KMS-11 (cell line): ENCODE data around the gene HOXC6.

Experiments
- H2AFZ ChIP-seq: fragments of 200-600 bp; sonication (generic); 2 replicates; pipeline ENCODE4 v1.6.1; 2016; ENCODE audit warnings: antibody characterized with exemption, mixed run types, low read depth
- H3K27ac ChIP-seq: fragments of 200-600 bp; sonication (generic); 2 replicates; pipeline ENCODE4 v1.6.1; 2016; ENCODE audit warnings: mild to moderate bottlenecking, mixed run types
- H3K27me3 ChIP-seq: fragments of 200-600 bp; sonication (generic); 2 replicates; pipeline ENCODE4 v1.6.1; 2017; ENCODE audit warnings: mild to moderate bottlenecking, low read depth, mixed run types, moderate library complexity; ENCODE audit not compliant: insufficient read depth
- H3K36me3 ChIP-seq: fragments of 200-600 bp; sonication (generic); 2 replicates; pipeline ENCODE4 v1.6.1; 2017; ENCODE audit warnings: mild to moderate bottlenecking, mixed run types; ENCODE audit not compliant: insufficient read depth
- H3K4me1 ChIP-seq: fragments of 200-600 bp; sonication (generic); 2 replicates; pipeline ENCODE4 v1.6.1; 2016; ENCODE audit warnings: mild to moderate bottlenecking, low read depth, mixed run types; ENCODE audit not compliant: poor library complexity, severe bottlenecking
- H3K4me2 ChIP-seq: fragments of 200-600 bp; sonication (generic); 2 replicates; pipeline ENCODE4 v1.7.0; 2016; ENCODE audit warnings: mild to moderate bottlenecking, mixed run types
- H3K4me3 ChIP-seq: fragments of 200-600 bp; sonication (generic); IDR thresholded peaks from 2 replicates; pipeline ENCODE4 v1.6.1; 2017; ENCODE audit warnings: low read depth, low read length, mixed read lengths; ENCODE audit not compliant: insufficient read depth
- H3K79me2 ChIP-seq: fragments of 200-600 bp; sonication (generic); 2 replicates; pipeline ENCODE4 v1.6.1; 2016; ENCODE audit warnings: low read depth, mixed run types; ENCODE audit not compliant: insufficient read depth
- H3K9ac ChIP-seq: fragments of 200-600 bp; sonication (generic); 2 replicates; pipeline ENCODE4 v1.6.1; 2016; ENCODE audit warnings: mild to moderate bottlenecking, mixed run types
- H4K20me1 ChIP-seq: fragments of 200-600 bp; sonication (generic); 2 replicates; pipeline ENCODE4 v1.6.1; 2016; ENCODE audit warnings: mild to moderate bottlenecking, mixed run types; ENCODE audit not compliant: insufficient read depth
- CTCF ChIP-seq: fragments of 200-600 bp; sonication (generic); conservative IDR thresholded peaks from 2 replicates; pipeline ENCODE4 v1.6.1; 2017; ENCODE audit warnings: low read depth, mild to moderate bottlenecking, antibody characterized with exemption, low read length, moderate library complexity, mixed read lengths

The HOXC6 gene

GRCh38 chr12:54003625-54004024 lies 24.6 kb upstream of the HOXC6 start:
- no peak for TF ChIP-seq CTCF
- Histone ChIP-seq H2AFZ (no peak overlapping the region), H3K79me2 (no peaks in the 10 kb centered on the region), H3K4me1 (peaks cover 19% of the 10 kb centered on the region), H3K9ac (no peak overlapping the region), H3K4me2 (no peak overlapping the region), H3K27me3 (peaks cover 99% of the 10 kb centered on the region), H3K27ac (no peak overlapping the region), H4K20me1 (no peaks in the 10 kb centered on the region), H3K4me3 (no peak overlapping the region), H3K36me3 (no peaks in the 10 kb centered on the region)

DNA sequence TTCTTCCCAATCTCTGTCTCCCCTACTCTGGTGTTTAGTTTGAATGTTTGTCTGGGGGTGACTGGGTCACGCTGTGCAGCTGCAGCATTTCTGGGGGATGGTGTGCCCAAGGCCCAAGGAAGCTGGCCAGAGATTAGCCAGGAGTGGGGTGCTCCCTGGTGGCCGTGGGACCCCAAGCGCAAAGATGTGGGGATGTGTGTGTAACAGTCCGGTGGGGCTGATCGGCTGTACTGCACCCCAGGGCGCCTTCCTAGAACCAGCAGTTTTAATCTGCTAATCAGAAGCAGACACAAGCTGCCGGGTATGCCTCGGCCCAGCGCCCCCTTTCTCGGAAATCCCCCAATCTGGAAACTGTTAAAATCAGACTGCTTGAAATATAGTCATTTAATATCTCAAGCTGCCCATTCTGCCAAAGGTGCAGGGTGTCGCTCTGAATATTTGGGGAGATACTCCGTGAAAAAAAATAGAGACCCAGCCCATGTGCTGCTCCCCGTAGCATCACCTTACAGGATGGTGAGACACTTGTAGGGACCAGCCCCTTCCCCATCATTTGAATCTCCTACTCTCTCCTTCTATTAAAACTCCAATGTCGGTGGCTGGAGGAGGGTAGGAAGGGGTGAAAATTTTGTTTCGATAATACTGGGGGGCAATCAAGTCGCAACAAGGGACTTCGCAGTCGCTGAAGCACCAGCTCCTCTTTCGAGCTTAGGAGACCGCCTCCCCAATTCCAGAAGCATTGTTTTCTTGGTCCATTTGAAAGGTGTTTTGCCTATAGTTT lies 24.0 kb upstream of the HOXC6 start:
- Histone ChIP-seq H2AFZ (no peak overlapping the region), H3K4me2 (no peak overlapping the region), H3K79me2 (no peaks in the 10 kb centered on the region), H3K9ac (no peak overlapping the region), H4K20me1 (no peaks in the 10 kb centered on the region), H3K27me3 (peaks cover 98% of the 10 kb centered on the region), H3K4me3 (no peak overlapping the region), H3K4me1 (peaks cover 19% of the 10 kb centered on the region), H3K27ac (no peak overlapping the region), H3K36me3 (no peaks in the 10 kb centered on the region)
- peak; percentile 29 for TF ChIP-seq CTCF

GRCh38 chr12:54004841-54005530 lies 23.3 kb upstream of the HOXC6 start:
- peaks cover 19% of the 10 kb centered on the region for H3K4me1 ChIP-seq
- no peak overlapping the region for H3K4me3 ChIP-seq
- TF ChIP-seq CTCF: no peak
- no peak overlapping the region for H3K27ac ChIP-seq
- H3K9ac ChIP-seq: no peak overlapping the region
- no peak overlapping the region for H2AFZ ChIP-seq
- no peaks in the 10 kb centered on the region for H3K79me2 ChIP-seq
- no peak overlapping the region for H3K4me2 ChIP-seq
- peaks cover 98% of the 10 kb centered on the region for H3K27me3 ChIP-seq
- H4K20me1 ChIP-seq: no peaks in the 10 kb centered on the region
- H3K36me3 ChIP-seq: no peaks in the 10 kb centered on the region

DNA sequence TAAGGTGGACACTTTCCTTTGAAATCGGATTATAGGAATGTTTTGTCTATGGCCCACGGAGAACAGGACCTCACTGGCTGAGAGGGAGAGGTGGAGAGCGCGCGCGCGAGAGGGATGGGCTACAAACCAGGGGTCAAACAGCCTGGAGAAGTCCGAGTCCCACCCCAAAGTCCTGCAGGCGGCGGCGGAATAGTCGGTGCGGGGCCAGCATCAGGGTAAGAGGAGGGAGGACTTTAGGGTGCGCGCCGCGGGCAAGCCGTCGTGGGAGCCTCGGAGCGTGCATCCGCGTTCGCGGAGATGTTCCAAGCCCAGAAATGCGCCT lies 22.7 kb upstream of the HOXC6 start:
- Histone ChIP-seq H2AFZ (no peak overlapping the region), H3K36me3 (no peaks in the 10 kb centered on the region), H3K4me3 (no peak overlapping the region), H3K79me2 (no peaks in the 10 kb centered on the region), H3K4me1 (peaks cover 19% of the 10 kb centered on the region), H4K20me1 (no peaks in the 10 kb centered on the region), H3K27me3 (peaks cover 98% of the 10 kb centered on the region), H3K27ac (no peak overlapping the region), H3K4me2 (no peak overlapping the region), H3K9ac (no peak overlapping the region)
- TF ChIP-seq CTCF: no peak
